Right lobe of liver (tissue), 6 donors: ENCODE data around the gene SFT2D3. TPM values are rescaled to one million over a fixed set of nuclear protein-coding genes. Genes with fewer than 3 reads are reported as not detected.

ENCODE experiments used
- ATAC-seq, 4 donors: fragments of 200-7000 bp; cut with Tn5 transposase; one replicate each; pipeline ENCODE4 v1.9.1; 2020; ENCODE audit warnings: mild to moderate bottlenecking in 4 of 4, moderate library complexity in 4 of 4
- DNase-seq, 3 donors: peaks; one replicate each; pipeline ENCODE4 v3.0.0-alpha.2; 2020
- H3K27ac ChIP-seq, 3 donors: fragments of 200-600 bp; one replicate each; pipeline ENCODE4 v1.8.0; 2022
- H3K27me3 ChIP-seq, 2 donors: fragments of 200-600 bp; one replicate each; pipeline ENCODE4 v1.8.0; 2022
- H3K36me3 ChIP-seq, 4 donors: fragments of 200-600 bp; sonication (generic) in 1 of 4; one replicate each; pipeline versions ENCODE4 v1.5.1 to v1.8.0; 2017 to 2022; ENCODE audit warnings: control low read depth in 1 of 4
- H3K4me1 ChIP-seq, 4 donors: fragments of 200-600 bp; sonication (generic) in 1 of 4; one replicate each; pipeline versions ENCODE4 v1.5.1 to v1.8.0; 2017 to 2022; ENCODE audit warnings: control low read depth in 1 of 4
- H3K4me3 ChIP-seq, 3 donors: fragments of 200-600 bp; one replicate each; pipeline ENCODE4 v1.8.0; 2022
- H3K9me3 ChIP-seq, 4 donors: fragments of 200-600 bp; sonication (generic) in 1 of 4; one replicate each; pipeline versions ENCODE4 v1.5.1 to v1.8.0; 2017 to 2022; ENCODE audit warnings: control low read depth in 1 of 4
- POLR2A ChIP-seq: fragments of 450-650 bp; IDR thresholded peaks from one replicate; pipeline ENCODE4 v1.6.1; 2017; ENCODE audit warnings: antibody characterized with exemption, mild to moderate bottlenecking
- WGBS: methylation state at CpG from one replicate; pipeline ENCODE4 v1.1.6; 2018; ENCODE audit warnings: low coverage, low lambda C conversion rate; ENCODE audit not compliant: insufficient coverage; ENCODE audit errors: missing lambda C conversion rate; 5-methylcytosine and 5-hydroxymethylcytosine counted together
- intact Hi-C, 2 donors: fragments of 100-400 bp; cut with DNase I; formaldehyde crosslinking; loops; one replicate each; pipeline versions ENCODE4 v1.11.2 to v1.14.1; 2022
- total RNA-seq, 6 experiments: library from RNA; depleted of rRNA in 2 of 6; stranded (reverse); fragments of >200 nt in 2 of 6; fragmentation: NEBNext Ultra II Directional in 3 of 6; extraction: Animal tissue kit (Norgen Biotek cat#: 25700) in 3 of 6; gene quantifications; one replicate each; pipeline versions ENCODE4 v1.1.0 to v1.2.4, GENCODE V29; 2016 to 2023
- TF ChIP-seq, protein P1 (sequence below), 4 donors: fragments of 200-600 bp in 3 of 4; fragments of 450-650 bp in 1 of 4; IDR thresholded peaks; one replicate each; pipeline versions ENCODE4 v1.5.1 to v1.8.0; 2016 to 2022; ENCODE audit warnings: antibody characterized with exemption in 4 of 4, mild to moderate bottlenecking in 2 of 4
- donor health status: DM: no; HTN: yes; CAD: no.
- donor health status: DM: no; HTN: no; CAD: no.
- donor health status: DM: no; HTN: no; CAD: no.
- donor health status: DM: no; HTN: yes; CAD: no.
- donor health status: DM: no; HTN: yes; CAD: no.

The SFT2D3 gene
- total RNA-seq, 6 experiments from 2014 or later: 1.6 to 4.7 (median 3.4) TPM

DNA sequence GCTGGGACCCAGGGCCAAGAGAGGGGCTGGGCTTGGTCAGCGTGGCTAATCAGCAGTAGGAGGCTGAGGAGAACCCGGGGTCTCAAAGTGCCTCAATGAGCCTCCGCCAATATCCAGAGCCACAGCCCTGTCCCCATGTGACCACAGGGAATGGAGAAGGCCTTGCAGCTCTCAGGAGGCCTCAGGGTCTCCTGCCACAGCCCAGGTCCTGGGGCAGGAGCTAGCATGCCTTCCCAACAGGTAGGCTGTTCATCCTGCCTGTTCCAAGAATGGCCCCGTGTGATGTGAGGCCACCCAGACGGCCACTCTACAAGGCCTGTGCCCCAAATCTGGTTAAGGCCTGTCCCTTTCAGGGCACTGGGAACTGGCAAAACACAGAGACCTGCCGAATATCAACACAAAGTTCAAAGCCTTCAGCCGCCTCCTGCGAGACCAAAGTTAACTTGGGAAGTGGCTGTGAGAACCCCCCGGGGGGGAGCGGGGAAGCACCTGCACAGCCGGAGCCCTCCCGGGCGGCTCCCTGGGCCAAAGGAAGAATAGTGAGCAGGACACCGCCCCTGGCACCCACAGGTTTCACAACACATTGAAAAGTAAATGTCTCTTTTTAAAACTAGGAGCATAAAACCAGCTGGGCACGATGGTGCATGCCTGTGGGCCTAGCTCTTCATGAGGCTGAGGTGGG lies 21.5 kb upstream of the SFT2D3 start:
- ATAC-seq: no peak
- Histone ChIP-seq H3K4me1 (peaks cover 0 to 6% (median 0%) of the 10 kb centered on the region in 4 donors), H3K27me3 (no peaks in the 10 kb centered on the region), H3K36me3 (no peaks in the 10 kb centered on the region), H3K9me3 (no peaks in the 10 kb centered on the region), H3K4me3 (no peak overlapping the region), H3K27ac (no peak overlapping the region)
- WGBS: 49% methylated on average over 4 of the region's 15 CpGs
- TF ChIP-seq, protein P1, sequence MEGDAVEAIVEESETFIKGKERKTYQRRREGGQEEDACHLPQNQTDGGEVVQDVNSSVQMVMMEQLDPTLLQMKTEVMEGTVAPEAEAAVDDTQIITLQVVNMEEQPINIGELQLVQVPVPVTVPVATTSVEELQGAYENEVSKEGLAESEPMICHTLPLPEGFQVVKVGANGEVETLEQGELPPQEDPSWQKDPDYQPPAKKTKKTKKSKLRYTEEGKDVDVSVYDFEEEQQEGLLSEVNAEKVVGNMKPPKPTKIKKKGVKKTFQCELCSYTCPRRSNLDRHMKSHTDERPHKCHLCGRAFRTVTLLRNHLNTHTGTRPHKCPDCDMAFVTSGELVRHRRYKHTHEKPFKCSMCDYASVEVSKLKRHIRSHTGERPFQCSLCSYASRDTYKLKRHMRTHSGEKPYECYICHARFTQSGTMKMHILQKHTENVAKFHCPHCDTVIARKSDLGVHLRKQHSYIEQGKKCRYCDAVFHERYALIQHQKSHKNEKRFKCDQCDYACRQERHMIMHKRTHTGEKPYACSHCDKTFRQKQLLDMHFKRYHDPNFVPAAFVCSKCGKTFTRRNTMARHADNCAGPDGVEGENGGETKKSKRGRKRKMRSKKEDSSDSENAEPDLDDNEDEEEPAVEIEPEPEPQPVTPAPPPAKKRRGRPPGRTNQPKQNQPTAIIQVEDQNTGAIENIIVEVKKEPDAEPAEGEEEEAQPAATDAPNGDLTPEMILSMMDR (IDR thresholded peaks at IDR 0.05): no peak
- TF ChIP-seq POLR2A: no peak
- intact Hi-C loops: no loop called here
- no peak for DNase-seq

DNA sequence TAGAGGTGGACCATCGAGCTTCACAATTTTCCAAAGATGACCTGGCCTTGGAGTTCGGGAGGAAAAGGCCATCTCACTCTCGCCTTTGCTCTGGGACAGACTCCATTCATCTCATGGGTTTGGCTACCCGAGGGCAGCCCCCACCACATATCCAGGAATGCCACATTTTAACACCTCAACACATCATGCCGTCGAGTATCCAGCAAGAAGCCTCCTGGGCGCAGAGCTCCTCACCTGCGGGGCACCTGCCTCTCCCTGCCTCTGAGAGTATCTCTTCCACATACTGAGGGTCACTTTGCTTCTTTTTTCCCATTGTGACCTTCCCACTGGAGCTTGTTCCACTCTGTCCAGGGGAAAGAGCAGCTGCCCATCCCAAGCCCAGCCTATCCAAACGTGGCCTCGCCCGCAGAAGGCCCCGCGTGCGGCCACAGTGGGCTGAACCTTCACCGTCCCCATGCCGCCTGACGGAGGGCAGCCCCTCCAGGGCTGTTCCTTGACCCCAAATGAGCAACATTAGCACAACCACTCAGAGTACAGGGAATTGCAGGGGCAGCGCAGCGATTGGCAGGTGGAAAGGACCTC lies 20.5 kb upstream of the SFT2D3 start:
- no peak for ATAC-seq

DNA sequence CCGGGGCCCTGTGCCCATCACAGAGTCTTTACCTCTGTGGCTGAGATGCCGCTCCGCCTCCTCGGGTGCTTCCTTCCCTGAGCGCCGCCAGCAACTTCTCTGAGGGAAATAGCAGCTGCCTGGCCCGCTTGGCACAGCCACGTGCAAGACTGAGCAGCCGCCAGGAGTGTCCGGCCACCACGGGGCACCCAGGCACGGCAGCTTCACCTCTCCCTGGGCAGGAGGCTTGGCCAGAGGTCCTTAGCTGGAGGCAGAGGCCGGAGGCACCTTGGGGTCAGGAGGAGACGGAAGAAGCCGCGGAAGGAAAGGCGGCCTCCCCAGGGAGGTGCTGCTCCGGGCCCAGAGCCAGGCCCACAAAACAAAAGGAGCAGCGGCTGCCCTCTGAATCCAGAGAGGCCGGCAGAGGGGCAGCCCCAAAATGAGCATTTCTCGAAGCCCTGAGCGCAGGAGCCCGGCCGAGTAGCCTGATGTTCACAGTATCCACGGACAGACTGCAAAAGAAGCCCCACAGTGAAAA lies 20.0 kb upstream of the SFT2D3 start:
- H3K4me3 ChIP-seq: no peak overlapping the region
- peak; percentile 41 to 58 (median 54) for ATAC-seq
- TF ChIP-seq, protein P1 (IDR thresholded peaks at IDR 0.05): no peak
- no peak for TF ChIP-seq POLR2A
- no peaks in the 10 kb centered on the region for H3K9me3 ChIP-seq
- intact Hi-C loops: no loop called here
- 62% methylated on average over 11 of the region's 25 CpGs for WGBS
- no peak overlapping the region for H3K27ac ChIP-seq
- no peak for DNase-seq
- H3K27me3 ChIP-seq: no peaks in the 10 kb centered on the region
- no peaks in the 10 kb centered on the region for H3K36me3 ChIP-seq
- no peaks in the 10 kb centered on the region for H3K4me1 ChIP-seq

More for the DNA sequence above, 20.5 kb upstream of the SFT2D3 start:
- no peak for TF ChIP-seq POLR2A
- TF ChIP-seq, protein P1 (IDR thresholded peaks at IDR 0.05): no peak
- intact Hi-C loops: no loop called here
- Histone ChIP-seq H3K36me3 (no peaks in the 10 kb centered on the region), H3K27ac (no peak overlapping the region), H3K4me1 (peaks cover 0 to 4% (median 0%) of the 10 kb centered on the region in 4 donors), H3K4me3 (no peak overlapping the region), H3K9me3 (no peaks in the 10 kb centered on the region), H3K27me3 (no peaks in the 10 kb centered on the region)
- WGBS: 74% methylated on average over 6 of the region's 19 CpGs
- DNase-seq: no peak

DNA sequence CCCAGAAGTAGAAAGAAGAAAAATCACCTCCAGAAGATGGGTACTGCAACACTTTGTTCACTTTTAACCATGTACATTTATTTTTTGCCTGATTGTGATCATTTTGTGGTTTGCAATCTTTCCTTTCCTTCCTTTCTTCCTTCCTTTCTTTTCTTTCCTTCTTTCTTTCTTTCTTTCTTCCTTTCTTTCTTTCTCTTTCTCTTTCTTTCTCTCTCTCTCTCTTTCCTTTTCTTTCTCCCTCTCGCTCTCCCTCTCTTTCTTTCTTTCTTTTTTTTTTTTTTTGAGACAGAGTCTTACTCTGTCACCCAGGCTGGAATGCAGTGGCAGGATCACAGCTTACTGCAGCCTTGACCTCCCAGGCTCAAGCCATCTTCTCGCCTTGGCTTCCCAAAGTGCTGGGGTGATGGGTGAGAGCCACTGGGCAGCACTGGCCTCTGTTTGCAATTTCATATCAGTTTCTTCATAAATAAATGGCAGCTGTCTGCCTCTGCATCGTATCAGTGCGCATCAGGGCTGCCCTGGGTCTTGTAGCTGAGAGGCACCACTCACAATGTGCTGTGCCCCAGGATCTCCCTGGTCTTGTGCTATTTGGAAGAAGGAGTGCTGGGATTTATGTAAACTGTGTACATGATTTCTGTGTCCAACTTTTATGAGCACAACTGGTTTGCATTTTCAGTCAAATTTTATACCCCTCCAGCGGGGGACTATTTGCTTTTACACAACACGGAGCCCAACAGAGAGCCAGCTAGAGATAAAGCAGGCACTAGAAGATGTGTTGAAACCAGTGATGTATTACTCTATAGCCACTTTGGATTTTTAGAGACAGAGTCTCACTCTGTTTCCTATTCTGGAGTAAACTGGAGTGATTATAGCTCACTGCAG lies 19.1 kb upstream of the SFT2D3 start:
- TF ChIP-seq POLR2A: no peak
- TF ChIP-seq, protein P1 (IDR thresholded peaks at IDR 0.05): no peak
- Histone ChIP-seq H3K27ac (no peak overlapping the region), H3K27me3 (no peaks in the 10 kb centered on the region), H3K4me1 (no peaks in the 10 kb centered on the region), H3K36me3 (no peaks in the 10 kb centered on the region), H3K4me3 (no peak overlapping the region), H3K9me3 (no peaks in the 10 kb centered on the region)
- ATAC-seq (no peak), DNase-seq (no peak)
- intact Hi-C loops: no loop called here
- 88% methylated on average over 2 of the region's 6 CpGs for WGBS
